K562 (cell line): Measurements from ENCODE around the gene PCDHA3. TPM values are rescaled to one million over a fixed set of nuclear protein-coding genes. Genes with fewer than 3 reads are reported as not detected.
A peak's percentile ranks its signal among the peaks of the same experiment; 100 is the strongest.

Experiments
- BRCA1 ChIP-seq, 2 experiments: fragments of 450-650 bp in 1 of 2; sonication (generic) in 1 of 2; formaldehyde crosslinking in 1 of 2; IDR thresholded peaks; 2 replicates each; pipeline versions ENCODE4 v1.5.0 to v1.6.1; 2017 to 2020; ENCODE audit warnings: mild to moderate bottlenecking in 1 of 2, missing genetic modification reagents in 1 of 2
- CTCF ChIP-seq, 3 experiments: IDR thresholded peaks in 2 of 3; conservative IDR thresholded peaks in 1 of 3; 2 replicates each; pipeline ENCODE4 v1.5.1; 2011 to 2012; ENCODE audit warnings: low read length in 3 of 3, mild to moderate bottlenecking in 3 of 3, control low read depth in 2 of 3, improper control_type of control experiment in 1 of 3, inconsistent platforms in 1 of 3, low read depth in 1 of 3, mixed read lengths in 1 of 3, moderate library complexity in 1 of 3; ENCODE audit not compliant: insufficient read depth in 2 of 3
- EWSR1 ChIP-seq: fragments of 450-650 bp; IDR thresholded peaks from 2 replicates; pipeline ENCODE4 v1.6.1; 2018; ENCODE audit warnings: borderline replicate concordance, mild to moderate bottlenecking, low read depth, moderate library complexity; ENCODE audit not compliant: partially characterized antibody
- MLX ChIP-seq, 2 experiments: fragments of 450-650 bp in 1 of 2; sonication (generic) in 1 of 2; formaldehyde crosslinking; conservative IDR thresholded peaks; 2 replicates each; pipeline versions ENCODE4 v1.4.0 to v1.8.1; 2020 to 2022; ENCODE audit warnings: mild to moderate bottlenecking in 1 of 2, missing genetic modification reagents in 1 of 2
- REST ChIP-seq, 2 experiments: fragments of 450-650 bp; formaldehyde crosslinking in 1 of 2; IDR thresholded peaks; 2 replicates each; pipeline versions ENCODE4 v1.4.0 to v1.6.1; 2014 to 2020; ENCODE audit warnings: mild to moderate bottlenecking in 2 of 2, borderline replicate concordance in 1 of 2, low read depth in 1 of 2
- TFE3 ChIP-seq: fragments of 450-650 bp; formaldehyde crosslinking; IDR thresholded peaks from 2 replicates; pipeline ENCODE4 v1.4.0; 2020; ENCODE audit warnings: mild to moderate bottlenecking, mixed read lengths
- TRIM24 ChIP-seq, 2 experiments: fragments of 450-650 bp; IDR thresholded peaks; 2 replicates each; pipeline ENCODE4 v1.6.1; 2016
- ZBTB33 ChIP-seq: sonication (generic); formaldehyde crosslinking; IDR thresholded peaks from 2 replicates; pipeline ENCODE4 v1.8.1; 2023; ENCODE audit warnings: mild to moderate bottlenecking, missing genetic modification reagents
- polyA plus RNA-seq, 8 experiments: library from polyadenylated mRNA; depleted of rRNA in 4 of 8; stranded (reverse) in 5 of 8; unstranded in 3 of 8; fragments of >200 nt; fragmentation: Nextera tagmentation in 2 of 8; fragmentation: Illumina TruSeq in 1 of 8; extraction: Ambion mirVana in 2 of 8; extraction: Trizol in 1 of 8; gene quantifications; 2 replicates each; pipeline versions ENCODE4 v1.2.1 to v1.2.3, GENCODE V29; 2011 to 2014; ENCODE audit warnings: inconsistent platforms in 1 of 8, missing spikeins in 1 of 8
- total RNA-seq, 7 experiments: library from RNA; depleted of rRNA in 6 of 7; stranded (reverse); fragments of >200 nt in 6 of 7; fragmentation: Illumina TruSeq in 2 of 7; extraction: Trizol in 2 of 7; gene quantifications; 2 replicates each; pipeline versions ENCODE4 v1.2.1 to v1.2.3, GENCODE V29; 2011 to 2021; ENCODE audit warnings: low replicate concordance in 1 of 7

Gene PCDHA3
- total and polyA plus RNA-seq, 9 of the 15 experiments (the other 6 are each of a cell fraction or from before 2014, with no cell fraction given), result not detected

- TF ChIP-seq CTCF (IDR thresholded peaks at IDR 0.05 in 2 of 3, conservative IDR thresholded peaks at IDR 0.05 in 1 of 3; ENCODE audit: insufficient read depth in 2 of 3, low read depth in 1 of 3, low read length in 3 of 3) (peak; percentile 39 to 58 (median 43); a peak in 5 of 6 replicates), EWSR1 (no peak), TRIM24 (IDR thresholded peaks at IDR 0.05) (no peak), BRCA1 (IDR thresholded peaks at IDR 0.05) (no peak), BRCA1 (CRISPR knock-in tag; IDR thresholded peaks at IDR 0.05) (no peak), REST (IDR thresholded peaks at IDR 0.05; ENCODE audit: borderline replicate concordance) (peak; percentile 24; the same call in 1 of the 2 replicates), REST (CRISPR knock-in tag; IDR thresholded peaks at IDR 0.05; ENCODE audit: low read depth) (no peak), TFE3 (CRISPR knock-in tag) (no peak), MLX (CRISPR knock-in tag; conservative IDR thresholded peaks at IDR 0.05) (no peak), ZBTB33 (CRISPR knock-in tag) (no peak)
These were observed 40.4 kb downstream of the PCDHA3 start, which contains the start of gene PCDHA8 (continued) for GRCh38 chr5:140840978-140841962.
